ENCODE results near the gene EYS. TPM values are rescaled to one million over a fixed set of nuclear protein-coding genes. Genes with fewer than 3 reads are reported as not detected.

Gene EYS
- total RNA-seq, 1 experiment from 2014 or later: not detected

GRCh38 chr6:64538722-64539121 lies 1168.3 kb downstream of the EYS start:
- no TSS peak for BruUV-seq (replicated peaks)
- no peaks in the 10 kb centered on the region for H3K27me3 Mint-ChIP-seq (ENCODE audit: insufficient read depth, unreplicated experiment)
- POLR2A ChIA-PET: no interaction called here
- no peaks in the 10 kb centered on the region for H3K4me1 Mint-ChIP-seq (ENCODE audit: low read depth, unreplicated experiment)
- H3K27ac Mint-ChIP-seq (ENCODE audit: unreplicated experiment): no peak overlapping the region
- Histone ChIP-seq H3K4me3 (ENCODE audit: low read depth, low read length) (no peak overlapping the region), H3K27me3 (replicated peaks; ENCODE audit: control insufficient read depth, insufficient read depth, low read length) (no peaks in the 10 kb centered on the region), H3K36me3 (ENCODE audit: control insufficient read depth, insufficient read depth, low read length) (no peaks in the 10 kb centered on the region), H3K9me3 (no peaks in the 10 kb centered on the region), H3K4me1 (no peaks in the 10 kb centered on the region)
- no peak overlapping the region for H3K4me3 Mint-ChIP-seq (ENCODE audit: unreplicated experiment)
- H3K36me3 Mint-ChIP-seq (ENCODE audit: insufficient read depth, unreplicated experiment): no peaks in the 10 kb centered on the region
- no peak for TF ChIP-seq CTCF (IDR thresholded peaks at IDR 0.05; ENCODE audit: insufficient read depth in 1 of 2, low read depth in 1 of 2, low read length in 1 of 2, severe bottlenecking in 1 of 2, unreplicated experiment in 1 of 2)
- intact Hi-C loops (cut with micrococcal nuclease; ENCODE audit: unreplicated experiment): no loop called here
- no peak for DNase-seq
- CTCF ChIA-PET: no interaction called here
- no peaks in the 10 kb centered on the region for H3K9me3 Mint-ChIP-seq (ENCODE audit: unreplicated experiment)

DNA sequence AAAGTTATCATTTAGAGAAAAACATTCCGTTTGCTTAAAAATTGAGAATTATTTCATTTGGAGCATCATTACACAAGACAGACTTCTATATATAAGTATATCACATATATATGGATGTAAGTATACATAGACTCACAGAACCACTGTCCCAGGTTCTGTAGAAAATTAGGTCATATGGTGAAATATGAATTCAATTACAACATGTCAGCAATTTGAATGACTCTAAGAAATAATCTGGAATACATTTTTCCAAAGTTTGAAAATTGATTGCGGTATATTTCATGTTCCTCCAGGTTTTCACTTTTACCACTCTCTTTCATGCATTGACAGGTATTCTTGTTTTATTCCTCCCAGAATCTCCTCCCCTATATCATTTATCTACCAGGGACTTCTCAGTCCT lies 1179.1 kb downstream of the EYS start:
- Histone ChIP-seq H3K36me3 (ENCODE audit: control insufficient read depth, insufficient read depth, low read length) (no peaks in the 10 kb centered on the region), H3K4me3 (ENCODE audit: low read depth, low read length) (no peak overlapping the region), H3K9me3 (no peaks in the 10 kb centered on the region), H3K27me3 (replicated peaks; ENCODE audit: control insufficient read depth, insufficient read depth, low read length) (no peaks in the 10 kb centered on the region), H3K4me1 (no peaks in the 10 kb centered on the region)
- no peak for DNase-seq
- ChIA-PET POLR2A (no interaction called here), CTCF (no interaction called here)
- Mint-ChIP-seq H3K36me3 (ENCODE audit: insufficient read depth, unreplicated experiment) (no peaks in the 10 kb centered on the region), H3K27me3 (ENCODE audit: insufficient read depth, unreplicated experiment) (no peaks in the 10 kb centered on the region), H3K9me3 (ENCODE audit: unreplicated experiment) (no peaks in the 10 kb centered on the region), H3K27ac (ENCODE audit: unreplicated experiment) (no peak overlapping the region), H3K4me3 (ENCODE audit: unreplicated experiment) (no peak overlapping the region), H3K4me1 (ENCODE audit: low read depth, unreplicated experiment) (no peaks in the 10 kb centered on the region)
- no peak for TF ChIP-seq CTCF (IDR thresholded peaks at IDR 0.05; ENCODE audit: insufficient read depth in 1 of 2, low read depth in 1 of 2, low read length in 1 of 2, severe bottlenecking in 1 of 2, unreplicated experiment in 1 of 2)
- no TSS peak for BruUV-seq (replicated peaks)
- intact Hi-C loops (cut with micrococcal nuclease; ENCODE audit: unreplicated experiment): no loop called here

DNA sequence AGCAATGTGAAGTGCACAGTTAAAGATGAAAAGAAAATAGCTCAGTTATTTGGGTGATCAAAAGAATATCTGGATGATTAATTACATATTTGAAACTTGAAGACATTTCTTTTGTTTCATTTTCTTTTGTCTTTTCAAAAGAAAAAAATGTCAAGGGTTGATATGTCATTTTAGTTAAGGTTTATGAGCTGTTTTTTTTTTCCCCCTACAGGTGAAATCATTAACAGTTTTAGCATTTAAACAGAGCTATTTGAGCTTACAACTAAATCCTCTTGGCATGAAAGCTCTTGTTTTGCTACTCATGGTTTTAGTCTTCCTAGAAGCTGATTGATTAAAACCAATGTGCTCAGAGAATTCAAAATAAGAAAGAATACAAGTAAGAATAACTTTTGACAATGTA lies 1184.2 kb downstream of the EYS start:
- no peaks in the 10 kb centered on the region for H3K36me3 ChIP-seq (ENCODE audit: control insufficient read depth, insufficient read depth, low read length)
- no TSS peak for BruUV-seq (replicated peaks)
- H3K4me1 Mint-ChIP-seq (ENCODE audit: low read depth, unreplicated experiment): no peaks in the 10 kb centered on the region
- H3K9me3 Mint-ChIP-seq (ENCODE audit: unreplicated experiment): no peaks in the 10 kb centered on the region
- no peaks in the 10 kb centered on the region for H3K4me1 ChIP-seq
- no peaks in the 10 kb centered on the region for H3K9me3 ChIP-seq
- peaks cover 6% of the 10 kb centered on the region for H3K27me3 Mint-ChIP-seq (ENCODE audit: insufficient read depth, unreplicated experiment)
- H3K27me3 ChIP-seq (replicated peaks; ENCODE audit: control insufficient read depth, insufficient read depth, low read length): no peaks in the 10 kb centered on the region
- H3K4me3 Mint-ChIP-seq (ENCODE audit: unreplicated experiment): no peak overlapping the region
- no peaks in the 10 kb centered on the region for H3K36me3 Mint-ChIP-seq (ENCODE audit: insufficient read depth, unreplicated experiment)
- DNase-seq: no peak
- POLR2A ChIA-PET: no interaction called here
- intact Hi-C loops (cut with micrococcal nuclease; ENCODE audit: unreplicated experiment): no loop called here
- TF ChIP-seq CTCF (IDR thresholded peaks at IDR 0.05; ENCODE audit: insufficient read depth in 1 of 2, low read depth in 1 of 2, low read length in 1 of 2, severe bottlenecking in 1 of 2, unreplicated experiment in 1 of 2): no peak
- no peak overlapping the region for H3K27ac Mint-ChIP-seq (ENCODE audit: unreplicated experiment)
- no peak overlapping the region for H3K4me3 ChIP-seq (ENCODE audit: low read depth, low read length)
- CTCF ChIA-PET: no interaction called here

Data from Caco-2 (cell line).